H1 (cell line): ENCODE measurements around the gene GRK3. TPM values are rescaled to one million over a fixed set of nuclear protein-coding genes. Genes with fewer than 3 reads are reported as not detected.

Source experiments
- CTCF ChIA-PET: fragments of 300-600 bp; sonication (Branson Sonifier 250); formaldehyde crosslinking; loops from one replicate; lab custom pipeline; 2021; ENCODE audit not compliant: partially characterized antibody; lab: Charles Lee
- POLR2A ChIA-PET: fragments of 300-600 bp; sonication (Branson Sonifier 250); formaldehyde crosslinking; loops from one replicate; lab custom pipeline; 2021; ENCODE audit warnings: inconsistent platforms; ENCODE audit not compliant: partially characterized antibody; lab: Charles Lee
- DNase-seq, 2 experiments: peaks; one replicate each; pipeline versions ENCODE4 v3.0.0 to v3.0.0-alpha.2; 2010 to 2022; ENCODE audit warnings: low spot score in 2 of 2, low read depth in 1 of 2, mixed read lengths in 1 of 2
- FAIRE-seq: peaks from 2 replicates; lab custom pipeline; 2011; peaks lifted over from hg19 to GRCh38; lab: Jason Lieb, UNC
- H2AFZ ChIP-seq: 2 replicates; pipeline ENCODE4 v1.8.1; 2012; ENCODE audit warnings: low read length, inconsistent platforms
- H2AK5ac ChIP-seq: 2 replicates; pipeline ENCODE4 v1.6.1; 2013; ENCODE audit warnings: low read depth, low read length
- H2BK120ac ChIP-seq: replicated peaks from 2 replicates; pipeline ENCODE3; 2013; ENCODE audit warnings: low read depth, low read length, inconsistent platforms
- H2BK12ac ChIP-seq: 2 replicates; pipeline ENCODE4 v1.6.1; 2013; ENCODE audit warnings: low read depth, low read length
- H2BK15ac ChIP-seq: 2 replicates; pipeline ENCODE4 v1.6.1; 2013; ENCODE audit warnings: low read length
- H2BK20ac ChIP-seq: 2 replicates; pipeline ENCODE4 v1.6.1; 2013; ENCODE audit warnings: low read length
- H2BK5ac ChIP-seq: 2 replicates; pipeline ENCODE4 v1.6.1; 2013; ENCODE audit warnings: low read depth, low read length
- H3K14ac ChIP-seq: 2 replicates; pipeline ENCODE4 v1.6.1; 2013; ENCODE audit warnings: inconsistent platforms; ENCODE audit not compliant: insufficient read length
- H3K18ac ChIP-seq: 2 replicates; pipeline ENCODE4 v1.6.1; 2013; ENCODE audit warnings: low read length; ENCODE audit errors: extremely low read depth
- H3K23ac ChIP-seq: 2 replicates; pipeline ENCODE4 v1.6.1; 2013; ENCODE audit warnings: inconsistent platforms; ENCODE audit not compliant: insufficient read length
- H3K23me2 ChIP-seq: 2 replicates; pipeline ENCODE4 v1.6.1; 2013; ENCODE audit warnings: low read depth, low read length
- H3K27ac ChIP-seq: 2 replicates; pipeline ENCODE4 v1.6.1; 2011; ENCODE audit warnings: low read depth, low read length, inconsistent platforms
- H3K27me3 ChIP-seq, 4 experiments: replicated peaks in 1 of 4; 1 replicate in 1 of 4; 2 replicates in 3 of 4; pipeline versions ENCODE4 v1.6.1 to v1.8.1; 2011 to 2013; ENCODE audit warnings: low read length in 3 of 4, mild to moderate bottlenecking in 3 of 4, inconsistent platforms in 2 of 4, mixed read lengths in 2 of 4, moderate library complexity in 1 of 4; ENCODE audit not compliant: control insufficient read depth in 3 of 4, insufficient read depth in 3 of 4; ENCODE audit errors: extremely low read depth in 1 of 4
- H3K36me3 ChIP-seq, 4 experiments: 2 replicates each; pipeline versions ENCODE4 v1.6.1 to v1.8.1; 2011 to 2013; ENCODE audit warnings: mild to moderate bottlenecking in 4 of 4, low read length in 3 of 4, moderate library complexity in 2 of 4, control low read depth in 1 of 4, inconsistent platforms in 1 of 4; ENCODE audit not compliant: insufficient read depth in 4 of 4, control insufficient read depth in 2 of 4
- H3K4ac ChIP-seq: replicated peaks from 2 replicates; pipeline ENCODE3; 2013; ENCODE audit warnings: low read length, low read depth, mixed read lengths, inconsistent platforms; ENCODE audit not compliant: insufficient read length
- H3K4me1 ChIP-seq, 4 experiments: replicated peaks in 1 of 4; 1 replicate in 1 of 4; 2 replicates in 3 of 4; pipeline versions ENCODE4 v1.6.1 to v1.8.1; 2011 to 2013; ENCODE audit warnings: low read length in 3 of 4, inconsistent platforms in 2 of 4, mixed read lengths in 1 of 4; ENCODE audit not compliant: insufficient read depth in 4 of 4, control insufficient read depth in 3 of 4
- H3K4me2 ChIP-seq, 2 experiments: 2 replicates each; pipeline versions ENCODE4 v1.6.1 to v1.8.1; 2011 to 2013; ENCODE audit warnings: low read depth in 2 of 2, low read length in 2 of 2, control low read depth in 1 of 2, inconsistent platforms in 1 of 2, mild to moderate bottlenecking in 1 of 2; ENCODE audit not compliant: insufficient read depth in 1 of 2
- H3K4me3 ChIP-seq, 4 experiments: fragments of 200-600, 300-600 bp in 1 of 4; sonication (generic), shearing (Covaris generic), sonication (Bioruptor Twin) in 1 of 4; 2 replicates each; pipeline versions ENCODE4 v1.5.1 to v1.8.1; 2011 to 2016; ENCODE audit warnings: low read length in 4 of 4, low read depth in 3 of 4, control low read depth in 2 of 4, inconsistent platforms in 2 of 4, mild to moderate bottlenecking in 2 of 4, mixed read lengths in 1 of 4, moderate library complexity in 1 of 4; ENCODE audit not compliant: insufficient read depth in 2 of 4; ENCODE audit errors: extremely low read depth in 1 of 4
- H3K56ac ChIP-seq: replicated peaks from 2 replicates; pipeline ENCODE3; 2013; ENCODE audit warnings: low read depth, mild to moderate bottlenecking, mixed read lengths, low read length, inconsistent platforms; ENCODE audit not compliant: insufficient read length
- H3K79me1 ChIP-seq: 2 replicates; pipeline ENCODE4 v1.6.1; 2013; ENCODE audit warnings: low read depth, low read length, control low read depth
- H3K79me2 ChIP-seq, 2 experiments: 2 replicates each; pipeline versions ENCODE4 v1.6.1 to v1.8.1; 2012 to 2013; ENCODE audit warnings: low read length in 2 of 2, mild to moderate bottlenecking in 2 of 2, inconsistent platforms in 1 of 2; ENCODE audit not compliant: insufficient read depth in 2 of 2, control insufficient read depth in 1 of 2
- H3K9ac ChIP-seq, 4 experiments: replicated peaks in 1 of 4; 1 replicate in 1 of 4; 2 replicates in 3 of 4; pipeline versions ENCODE4 v1.6.1 to v1.8.1; 2011 to 2013; ENCODE audit warnings: low read depth in 3 of 4, low read length in 3 of 4, control low read depth in 2 of 4, mild to moderate bottlenecking in 2 of 4, moderate library complexity in 2 of 4, inconsistent platforms in 1 of 4; ENCODE audit errors: extremely low read depth in 1 of 4
- H3K9me3 ChIP-seq, 2 experiments: 2 replicates each; pipeline versions ENCODE4 v1.6.1 to v1.8.1; 2012 to 2013; ENCODE audit warnings: mild to moderate bottlenecking in 2 of 2, moderate library complexity in 2 of 2, control low read depth in 1 of 2, inconsistent platforms in 1 of 2, low read depth in 1 of 2, low read length in 1 of 2, mixed read lengths in 1 of 2; ENCODE audit not compliant: insufficient read depth in 2 of 2
- H4K20me1 ChIP-seq, 2 experiments: replicated peaks in 1 of 2; 2 replicates each; pipeline versions ENCODE3 to v1.8.1; 2011 to 2013; ENCODE audit warnings: inconsistent platforms in 2 of 2, low read length in 2 of 2, mild to moderate bottlenecking in 1 of 2; ENCODE audit not compliant: insufficient read depth in 2 of 2, control insufficient read depth in 1 of 2
- H4K5ac ChIP-seq: 2 replicates; pipeline ENCODE4 v1.6.1; 2013; ENCODE audit warnings: low read length, low read depth, mixed read lengths, inconsistent platforms; ENCODE audit not compliant: insufficient read length
- H4K8ac ChIP-seq: 2 replicates; pipeline ENCODE4 v1.8.0; 2013; ENCODE audit warnings: mild to moderate bottlenecking, moderate library complexity, low read length, inconsistent platforms; ENCODE audit not compliant: insufficient read depth; ENCODE audit errors: extremely low read depth
- H4K91ac ChIP-seq: replicated peaks from 2 replicates; pipeline ENCODE3; 2013; ENCODE audit warnings: low read length, mixed read lengths, inconsistent platforms; ENCODE audit not compliant: insufficient read length
- BACH1 ChIP-seq: IDR thresholded peaks from 2 replicates; pipeline ENCODE4 v1.6.1; 2012; ENCODE audit warnings: low read length, improper control_type of control experiment
- CBX5 ChIP-seq: fragments of 300-800, 300-1000 bp; sonication (generic); IDR thresholded peaks from 2 replicates; pipeline ENCODE4 v1.7.1; 2016; ENCODE audit warnings: antibody characterized with exemption, low read length, low read depth
- CHD2 ChIP-seq: IDR thresholded peaks from 2 replicates; pipeline ENCODE4 v1.6.1; 2012; ENCODE audit warnings: low read length, improper control_type of control experiment
- EZH2 ChIP-seq: fragments of 200-600 bp; sonication (generic); IDR thresholded peaks from 2 replicates; pipeline ENCODE4 v1.7.1; 2012; ENCODE audit warnings: low read depth, mild to moderate bottlenecking, moderate library complexity, low read length, inconsistent platforms; ENCODE audit not compliant: severe bottlenecking
- KDM5A ChIP-seq: fragments of 200-600 bp; IDR thresholded peaks from 2 replicates; pipeline ENCODE4 v1.7.1; 2012; ENCODE audit warnings: mild to moderate bottlenecking, low read length, inconsistent platforms, mixed read lengths
- NRF1 ChIP-seq: IDR thresholded peaks from 2 replicates; pipeline ENCODE4 v1.6.1; 2011; ENCODE audit warnings: mild to moderate bottlenecking, low read depth, low read length, improper control_type of control experiment
- POLR2AphosphoS5 ChIP-seq: IDR thresholded peaks from 2 replicates; pipeline ENCODE4 v1.6.1; 2011; ENCODE audit warnings: low read depth, low read length
- POU5F1 ChIP-seq: IDR thresholded peaks from 2 replicates; pipeline ENCODE4 v1.6.1; 2011; ENCODE audit warnings: low read depth, mild to moderate bottlenecking, low read length, moderate library complexity
- RNF2 ChIP-seq: fragments of 200-900, 300-1000 bp; sonication (generic); IDR thresholded peaks from 2 replicates; pipeline ENCODE4 v1.7.1; 2016; ENCODE audit warnings: borderline replicate concordance, low read depth, mild to moderate bottlenecking, antibody characterized with exemption, low read length; ENCODE audit not compliant: poor library complexity, severe bottlenecking; ENCODE audit errors: missing control alignments
- YY1 ChIP-seq: IDR thresholded peaks from 2 replicates; pipeline ENCODE4 v1.6.1; 2011; ENCODE audit warnings: low read depth, mild to moderate bottlenecking, low read length
- WGBS, 2 experiments: shearing (Covaris generic) in 1 of 2; methylation state at CpG; one replicate each; pipeline versions ENCODE4 v1.1.6 to v1.1.7; 2013 to 2015; ENCODE audit warnings: low lambda C conversion rate in 2 of 2, mixed read lengths in 2 of 2, inconsistent platforms in 1 of 2, low coverage in 1 of 2, missing lambda C conversion rate in 1 of 2; ENCODE audit not compliant: insufficient replicate concordance in 2 of 2, insufficient coverage in 1 of 2, insufficient read length in 1 of 2; ENCODE audit errors: extremely low coverage in 1 of 2, missing lambda C conversion rate in 1 of 2; 5-methylcytosine and 5-hydroxymethylcytosine counted together
- polyA plus RNA-seq, 7 experiments: library from polyadenylated mRNA; depleted of rRNA in 3 of 7; stranded (reverse) in 5 of 7; unstranded in 2 of 7; fragments of >200 nt in 5 of 7; fragments of 200-250 nt in 2 of 7; gene quantifications; 1 replicate in 5 of 7; 2 replicates in 1 of 7; 4 replicates in 1 of 7; pipeline versions ENCODE4 v1.2.1 to v1.2.3, GENCODE V29; 2011 to 2013; ENCODE audit warnings: missing spikeins in 2 of 7, mixed read lengths in 2 of 7
- total RNA-seq: library from RNA; stranded (reverse); fragmentation: NEBNext Ultra II Directional; extraction: Animal tissue kit (Norgen Biotek cat#: 25700); gene quantifications from 2 replicates; pipeline ENCODE4 v1.2.1, GENCODE V29; 2021

GRK3 gene
- total and polyA plus RNA-seq, 2 of the 8 experiments (the other 6 are each of a cell fraction or from before 2014, with no cell fraction given) = 7.5 to 35.3 TPM

- Histone ChIP-seq H2BK20ac (no peak overlapping the region), H2BK15ac (no peak overlapping the region), H3K4me2 (no peak overlapping the region), H3K79me1 (no peaks in the 10 kb centered on the region), H2BK5ac (no peak overlapping the region), H4K8ac (no peak overlapping the region), H3K4me3 (no peak overlapping the region), H3K36me3 (peaks cover 0 to 8% (median 0%) of the 10 kb centered on the region in 4 experiments; a peak in 3 of 8 replicates), H4K20me1 (peaks cover 0 to 4% of the 10 kb centered on the region in 2 experiments), H3K18ac (no peak overlapping the region), H2AK5ac (no peak overlapping the region), H3K9ac (no peak overlapping the region), H4K5ac (no peak overlapping the region), H4K91ac (no peak overlapping the region), H3K9me3 (no peaks in the 10 kb centered on the region), H3K23ac (no peak overlapping the region), H3K4me1 (no peaks in the 10 kb centered on the region), H3K14ac (no peak overlapping the region), H3K27me3 (no peaks in the 10 kb centered on the region), H2BK120ac (no peak overlapping the region), H3K27ac (no peak overlapping the region), H2BK12ac (no peak overlapping the region), H2AFZ (no peak overlapping the region), H3K4ac (no peak overlapping the region), H3K79me2 (no peaks in the 10 kb centered on the region), H3K23me2 (no peaks in the 10 kb centered on the region), H3K56ac (no peak overlapping the region)
- TF ChIP-seq BACH1 = no peak
- no peak for TF ChIP-seq CBX5
- no peak for TF ChIP-seq CHD2
- TF ChIP-seq KDM5A = no peak
- TF ChIP-seq NRF1 = no peak
- TF ChIP-seq POLR2AphosphoS5 = no peak
- no peak for TF ChIP-seq RNF2
- no peak for TF ChIP-seq POU5F1
- TF ChIP-seq YY1 = no peak
- TF ChIP-seq EZH2 = no peak
- WGBS, 2 experiments = 89% methylated on average over 6 of the region's 6 CpGs; no CpG with 5 or more reads in 1 of the 2 experiments
- FAIRE-seq (no peak), DNase-seq (no peak)
- CTCF ChIA-PET = no interaction called here
- POLR2A ChIA-PET = no interaction called here
Observed at GRCh38 chr22:25714739-25715138, 150.3 kb downstream of the GRK3 start.
